Right hindlimb (tissue), 1 donor: ENCODE measurements around the gene ZFX.
"Not testable (repeated sequence)": the region's sequence is repeated elsewhere in the genome, so short reads cannot be mapped to it uniquely, and the experiment has no call there.

Source experiments
- DNase-seq: peaks from one replicate; pipeline ENCODE4 v3.0.0-alpha.2; 2018

ZFX gene

DNA sequence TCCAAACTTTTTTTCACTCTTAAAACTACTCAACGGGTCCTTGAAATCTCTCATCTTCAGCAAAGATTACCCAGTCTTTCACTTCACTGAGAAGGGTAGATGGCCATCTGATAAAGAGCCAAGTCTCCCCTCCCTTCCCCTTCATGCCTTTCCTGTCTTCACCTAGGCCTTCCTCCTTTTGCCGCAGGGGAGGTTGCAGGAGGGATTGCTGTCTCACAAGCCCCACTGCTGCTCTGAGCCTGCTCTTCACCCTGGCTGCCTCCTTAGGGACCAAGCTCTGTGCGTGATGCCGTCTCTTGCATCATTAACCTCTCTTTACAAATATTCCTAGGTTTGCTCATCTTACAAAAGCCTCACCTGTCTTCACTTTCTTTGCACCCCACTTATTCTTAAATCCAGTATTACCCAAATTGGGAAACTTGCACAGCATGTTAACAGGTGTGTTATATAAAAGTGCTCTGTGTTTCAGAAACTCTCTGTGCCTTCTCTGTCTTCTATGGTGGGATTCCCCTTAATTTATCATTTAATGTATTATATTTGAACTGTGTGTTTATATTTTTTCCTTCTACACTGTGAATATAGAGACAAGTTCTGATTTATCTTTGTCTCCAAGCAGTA is 3.8 kb downstream of the ZFX start:
- no peak for DNase-seq

DNA sequence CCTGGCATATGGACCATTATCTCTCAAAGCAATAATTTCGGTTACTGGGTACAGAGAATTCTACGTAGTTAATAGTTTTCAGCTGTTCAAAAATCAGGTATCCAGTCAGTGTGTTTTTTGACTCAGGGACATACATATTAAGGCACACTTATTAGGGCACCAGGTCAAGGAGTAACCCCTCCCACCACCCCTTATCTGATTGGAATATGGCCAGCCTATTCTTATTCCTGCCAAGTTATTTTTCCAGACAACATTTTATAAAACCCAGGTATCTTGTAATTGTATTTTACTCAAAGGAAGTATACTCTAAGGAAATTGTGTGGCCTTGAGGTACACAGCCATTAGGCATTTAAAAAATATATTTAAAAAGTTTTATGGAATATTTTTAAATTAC is 4.3 kb downstream of the ZFX start:
- DNase-seq = no peak

DNA sequence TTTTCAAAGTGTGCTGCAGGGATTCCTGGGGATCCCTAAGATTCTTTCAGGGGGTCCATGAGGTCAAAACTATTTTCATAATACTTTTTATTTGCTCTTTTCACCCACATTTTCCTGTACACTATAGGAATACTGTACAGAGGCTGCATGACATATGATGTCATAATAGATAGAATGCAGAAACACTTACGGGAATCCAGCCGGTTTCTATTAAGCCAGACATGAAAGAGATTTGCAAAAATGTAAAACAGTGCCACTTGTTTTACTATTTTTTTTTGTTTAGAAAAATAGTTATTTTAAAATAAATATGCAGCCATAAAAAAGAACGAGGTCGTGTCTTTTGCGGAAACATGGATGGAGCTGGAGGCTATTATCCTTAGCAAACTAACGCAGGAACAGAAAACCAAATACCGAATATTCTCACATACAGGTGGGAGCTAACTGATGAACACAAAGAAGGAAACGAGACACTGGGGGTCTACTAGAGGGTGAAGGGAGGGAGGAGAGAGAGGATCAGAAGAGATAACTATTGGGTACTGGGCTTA is 5.0 kb downstream of the ZFX start:
- no peak for DNase-seq

DNA sequence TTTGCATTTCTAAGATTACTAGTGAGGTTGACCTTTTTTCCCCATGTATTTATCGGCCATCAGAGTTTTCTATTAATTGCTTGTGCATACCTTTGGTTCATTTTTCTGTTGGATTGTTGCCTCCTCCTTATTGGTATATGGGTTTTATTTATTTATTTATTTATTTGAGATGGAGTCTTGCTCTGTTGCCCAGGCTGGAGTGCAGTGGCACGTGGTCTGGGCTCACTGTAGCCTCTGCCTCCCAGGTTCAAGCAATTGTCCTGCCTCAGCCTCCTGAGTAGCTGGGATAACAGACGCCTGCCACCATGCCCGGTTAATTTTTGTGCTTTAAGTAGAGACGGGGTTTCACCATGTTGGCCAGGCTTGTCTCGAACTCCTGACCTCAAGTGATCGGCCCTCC is 6.2 kb downstream of the ZFX start:
- not testable (repeated sequence) for DNase-seq

DNA sequence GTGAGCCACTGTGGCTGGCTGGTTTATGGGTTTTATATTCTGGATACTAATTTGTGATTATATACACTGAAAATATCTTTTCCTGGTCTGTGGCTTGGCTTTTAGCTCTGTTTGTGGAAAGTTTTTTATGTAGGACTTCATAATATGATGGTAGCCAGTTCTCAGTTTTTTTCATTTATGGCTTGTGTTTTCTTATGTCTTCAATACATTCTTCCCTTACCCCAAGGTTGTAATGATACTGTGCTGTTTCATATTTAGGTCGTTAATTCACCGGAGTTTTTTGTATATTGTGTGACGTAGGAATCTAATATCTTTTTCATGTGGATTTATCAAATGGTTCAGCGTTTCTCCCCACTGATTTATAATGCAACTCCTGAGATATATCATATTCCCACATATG is 6.6 kb downstream of the ZFX start:
- DNase-seq = no peak

DNA sequence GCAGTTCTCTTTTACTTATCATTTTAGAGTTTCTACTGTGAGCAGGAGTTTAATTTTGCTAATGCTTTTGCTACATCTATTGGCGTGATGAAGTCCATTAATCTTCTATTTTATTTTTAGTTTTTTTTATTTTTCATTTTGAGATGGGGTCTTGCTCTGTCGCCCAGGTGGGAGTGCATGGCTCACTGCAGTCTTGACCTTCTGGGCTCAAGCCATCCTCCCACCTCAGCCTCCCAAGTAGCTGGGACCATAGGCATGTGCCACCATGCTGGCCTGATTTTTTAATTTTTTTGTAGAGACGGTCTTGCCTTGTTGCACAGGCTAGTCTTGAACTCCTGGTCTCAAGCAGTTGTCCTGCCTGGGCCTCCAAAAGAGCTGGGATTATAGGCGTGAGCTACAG is 9.4 kb downstream of the ZFX start:
- no peak for DNase-seq

DNA sequence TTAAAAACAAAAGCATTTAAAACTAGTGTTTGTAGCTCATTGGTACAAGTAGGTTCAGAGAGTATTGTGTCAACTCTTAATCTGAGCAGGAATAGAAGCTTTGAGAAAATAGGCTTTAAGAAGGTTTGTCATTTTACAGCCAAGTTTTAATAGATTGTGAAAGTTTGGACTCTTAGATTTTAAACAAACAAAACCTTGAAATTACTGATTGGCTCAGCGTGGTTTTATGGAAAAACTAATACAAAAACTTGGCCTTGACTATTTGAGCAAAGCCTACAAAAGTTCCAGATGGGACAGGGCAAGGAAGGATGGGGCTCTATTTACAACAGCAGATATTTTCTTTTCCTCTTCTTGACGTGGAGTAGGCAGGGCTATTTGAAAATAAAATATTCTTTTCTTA is 16.5 kb downstream of the ZFX start:
- DNase-seq = no peak

DNA sequence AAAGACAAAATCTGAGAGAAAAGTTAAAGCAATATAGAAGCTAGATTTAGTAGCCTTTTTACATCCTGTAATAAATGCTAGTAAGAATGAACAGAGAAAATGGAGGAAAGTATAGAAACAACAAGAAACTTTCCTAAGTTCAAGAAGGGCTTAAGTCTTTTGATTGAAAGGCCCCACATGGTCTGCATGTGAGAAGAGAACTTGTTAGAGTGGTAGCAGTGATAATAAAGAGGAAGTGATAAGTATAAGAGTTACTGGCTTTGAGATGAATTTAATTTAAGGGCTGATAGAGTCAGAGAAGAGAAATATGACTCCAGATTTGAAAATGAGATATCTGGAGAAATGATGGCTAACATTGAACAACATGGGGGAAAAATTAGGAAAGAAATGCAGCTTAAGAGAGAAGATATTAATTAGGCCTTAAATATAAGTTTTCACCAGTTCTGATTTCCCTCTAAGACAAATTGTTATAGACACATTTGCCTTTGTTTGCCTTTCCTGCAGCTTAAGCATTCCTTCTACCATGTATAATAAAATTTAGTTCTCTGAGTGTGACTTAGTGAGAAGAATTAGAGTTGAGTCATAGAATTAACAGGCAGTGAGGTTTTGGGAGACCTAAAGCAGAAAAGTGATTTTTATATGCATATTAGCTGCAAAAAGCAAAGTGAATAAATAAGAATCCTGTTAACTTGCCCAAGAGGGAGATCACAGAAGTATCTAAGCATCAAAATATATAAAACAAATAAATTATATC is 18.4 kb downstream of the ZFX start:
- no peak for DNase-seq

DNA sequence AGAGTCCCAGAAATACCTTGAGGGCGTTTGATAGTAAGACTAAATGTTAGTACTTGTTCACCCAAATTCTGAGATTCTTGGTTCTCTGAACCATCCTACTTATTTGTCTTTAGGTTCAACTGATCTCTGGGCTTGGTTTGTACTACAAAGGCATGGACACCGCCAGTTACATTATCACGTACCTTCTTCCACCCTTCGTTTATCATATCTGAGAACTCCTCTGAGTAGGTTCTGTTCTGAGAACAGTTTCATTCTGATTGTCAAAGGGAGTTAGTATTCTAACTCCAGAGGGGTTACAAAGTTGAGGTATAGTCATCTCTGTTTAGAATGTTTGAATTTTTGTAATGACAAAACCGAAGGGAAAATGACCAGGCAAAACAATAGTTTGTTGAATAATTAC is 19.3 kb downstream of the ZFX start:
- no peak for DNase-seq

DNA sequence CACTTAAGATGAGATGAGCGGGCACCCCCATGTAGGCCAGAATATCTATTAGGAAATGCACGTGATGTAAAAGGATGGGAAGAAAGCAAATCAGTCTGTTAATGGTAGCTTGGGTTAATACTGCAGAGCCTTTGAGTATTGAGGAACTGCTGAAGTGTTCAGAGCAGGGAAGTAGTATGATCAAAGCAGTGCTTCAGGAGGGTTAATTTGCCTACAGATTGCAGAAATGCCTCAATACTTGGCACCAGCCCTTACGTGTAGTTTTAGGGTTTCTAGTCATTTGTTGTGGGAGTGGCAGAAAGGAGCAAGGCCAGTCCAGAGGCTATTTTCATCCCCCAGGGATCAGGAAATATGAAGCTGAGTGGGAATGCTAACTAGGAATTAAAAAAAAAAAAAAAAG is 19.7 kb downstream of the ZFX start:
- no peak for DNase-seq

DNA sequence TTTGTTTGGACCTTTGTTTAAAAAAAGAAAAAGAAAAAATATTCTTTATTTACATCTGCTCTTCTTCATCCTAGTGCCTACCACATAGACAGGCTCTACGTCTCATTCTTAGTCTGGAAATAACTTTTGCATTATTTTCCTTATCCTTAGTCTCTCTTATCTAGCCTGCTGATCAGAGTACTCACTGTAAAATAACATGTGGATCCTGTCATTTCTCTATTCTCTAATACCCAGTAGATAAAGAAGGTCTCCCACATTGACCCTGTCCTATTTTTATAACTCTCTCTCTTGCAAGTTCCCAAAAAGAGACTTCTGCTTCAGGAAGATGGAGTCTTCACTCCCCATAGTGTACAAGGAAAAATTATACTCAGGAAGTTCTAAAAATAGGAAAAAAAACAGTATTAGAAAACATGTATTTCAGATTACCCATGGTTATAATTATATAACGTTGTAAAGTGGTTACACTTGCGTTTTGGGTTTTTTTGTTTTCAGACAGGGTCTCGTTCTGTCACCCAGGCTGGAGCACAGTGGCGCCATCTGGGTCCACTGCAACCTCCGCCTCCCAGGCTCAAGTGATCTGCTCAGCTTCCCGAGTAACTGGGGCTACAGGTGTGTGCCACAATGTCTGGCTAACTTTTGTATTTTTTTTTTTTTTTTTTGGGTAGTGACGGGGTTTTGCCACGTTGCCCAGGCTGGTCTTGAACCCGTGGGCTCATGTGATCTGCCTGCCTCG is 23.8 kb downstream of the ZFX start:
- no peak for DNase-seq

DNA sequence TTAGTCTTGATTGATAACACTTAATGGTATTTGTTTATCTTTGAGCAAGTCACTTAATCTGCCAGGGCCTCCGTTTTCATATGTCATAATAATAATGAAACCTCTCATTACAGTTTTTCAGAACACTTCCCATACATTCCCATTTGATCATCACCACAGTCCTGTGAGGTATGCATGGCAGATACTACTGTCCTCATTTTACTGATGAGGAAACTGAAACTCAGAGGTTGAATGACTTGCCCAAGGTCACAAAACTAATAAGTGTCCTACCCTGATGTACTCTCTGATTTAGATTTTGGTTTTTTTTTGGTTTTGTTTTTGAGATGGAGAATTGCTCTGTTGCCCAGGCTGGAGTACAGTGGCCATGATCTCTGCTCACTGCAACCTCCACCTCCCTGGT is 25.7 kb downstream of the ZFX start:
- no peak for DNase-seq

DNA sequence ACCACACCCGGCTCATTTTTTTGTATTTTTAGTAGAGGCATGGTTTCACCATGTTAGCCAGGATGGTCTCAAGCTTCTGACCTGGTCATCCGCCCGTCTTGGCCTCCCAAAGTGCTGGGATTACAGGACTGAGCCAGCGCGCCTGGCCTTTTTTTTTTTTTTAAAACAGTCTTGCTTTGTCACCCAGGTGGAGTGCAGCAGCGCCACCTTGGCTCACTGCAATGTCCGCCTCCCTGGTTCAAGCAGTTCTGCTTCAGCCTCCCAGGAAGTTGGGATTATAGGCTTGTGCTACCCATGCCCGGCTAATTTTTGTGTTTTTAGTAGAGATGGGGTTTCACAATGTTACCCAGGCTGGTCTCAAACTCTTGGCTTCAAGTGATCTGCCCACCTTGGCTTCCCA is 28.9 kb downstream of the ZFX start:
- DNase-seq = no peak

DNA sequence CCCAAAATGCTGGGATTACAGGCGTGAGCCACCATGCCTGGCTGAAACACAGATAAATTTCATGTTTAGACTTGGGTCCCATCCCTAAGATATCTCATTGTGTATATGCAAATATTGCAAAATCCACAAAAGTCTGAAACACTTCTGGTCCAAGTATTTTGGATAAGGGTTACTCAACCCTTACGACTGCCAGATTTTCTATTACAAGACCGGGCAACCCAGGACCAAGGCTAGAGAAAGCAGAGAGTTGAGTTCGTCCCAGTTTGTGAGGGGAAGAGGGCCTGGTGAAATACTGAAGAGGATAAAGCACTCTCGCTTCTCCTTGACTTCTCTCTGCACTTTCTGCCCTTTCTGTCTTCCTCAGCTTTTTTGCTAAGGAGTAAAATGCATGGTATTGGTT is 34.5 kb downstream of the ZFX start:
- DNase-seq = no peak

DNA sequence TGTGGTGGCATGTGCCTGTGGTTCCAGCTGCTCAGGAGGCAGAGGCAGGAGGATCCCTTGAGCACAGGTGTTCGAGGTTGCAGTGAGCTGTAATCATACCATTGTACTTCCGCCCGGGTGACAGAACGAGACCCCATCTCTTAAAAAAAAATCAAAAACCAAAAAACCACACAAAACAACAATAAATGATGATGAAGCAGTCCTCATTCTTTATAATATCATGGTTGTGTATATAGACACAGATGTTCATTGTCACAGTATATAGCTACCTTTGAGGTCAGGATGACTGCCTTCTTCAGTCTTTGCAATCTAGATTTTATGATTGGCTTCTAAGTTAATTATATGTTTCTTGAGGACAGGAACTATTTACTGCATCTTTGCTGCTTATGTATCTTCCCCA is 37.0 kb downstream of the ZFX start:
- no peak for DNase-seq

DNA sequence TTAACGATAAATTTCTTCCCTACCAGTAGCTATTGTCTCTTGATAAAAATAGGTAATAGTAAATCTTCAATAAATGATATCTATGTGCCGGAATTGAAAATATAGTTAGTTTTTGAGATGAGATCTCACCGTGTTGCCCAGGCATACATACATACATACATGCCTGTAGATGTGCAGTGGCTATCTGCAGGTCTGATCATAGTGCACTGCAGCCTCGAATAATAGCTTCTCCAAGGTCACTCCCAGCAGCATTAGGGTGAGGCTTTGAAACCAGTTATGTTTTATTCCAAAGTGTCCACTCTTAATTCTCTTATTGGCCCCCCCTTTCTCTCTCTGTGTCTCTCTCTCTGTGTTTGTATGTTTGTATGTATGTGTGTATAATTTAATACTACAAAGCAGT is 37.5 kb downstream of the ZFX start:
- DNase-seq = no peak

DNA sequence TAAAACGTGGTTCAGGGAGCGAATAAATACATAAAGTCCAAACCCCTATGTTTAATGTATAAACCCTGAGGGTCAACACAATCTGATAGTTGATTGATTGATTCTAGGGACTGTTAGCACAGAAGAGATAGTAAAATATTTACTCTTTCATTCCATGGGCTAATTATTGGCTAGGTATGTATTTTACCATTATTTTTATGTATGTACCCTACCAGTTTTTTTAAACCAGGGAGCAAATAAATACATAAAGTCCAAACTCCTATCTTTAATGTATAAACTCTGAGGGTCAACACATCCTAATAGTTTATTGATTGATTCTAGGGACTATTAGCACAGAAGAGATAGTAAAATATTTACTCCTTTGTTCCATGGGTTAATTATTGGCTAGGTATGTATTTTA is 40.0 kb downstream of the ZFX start:
- no peak for DNase-seq

DNA sequence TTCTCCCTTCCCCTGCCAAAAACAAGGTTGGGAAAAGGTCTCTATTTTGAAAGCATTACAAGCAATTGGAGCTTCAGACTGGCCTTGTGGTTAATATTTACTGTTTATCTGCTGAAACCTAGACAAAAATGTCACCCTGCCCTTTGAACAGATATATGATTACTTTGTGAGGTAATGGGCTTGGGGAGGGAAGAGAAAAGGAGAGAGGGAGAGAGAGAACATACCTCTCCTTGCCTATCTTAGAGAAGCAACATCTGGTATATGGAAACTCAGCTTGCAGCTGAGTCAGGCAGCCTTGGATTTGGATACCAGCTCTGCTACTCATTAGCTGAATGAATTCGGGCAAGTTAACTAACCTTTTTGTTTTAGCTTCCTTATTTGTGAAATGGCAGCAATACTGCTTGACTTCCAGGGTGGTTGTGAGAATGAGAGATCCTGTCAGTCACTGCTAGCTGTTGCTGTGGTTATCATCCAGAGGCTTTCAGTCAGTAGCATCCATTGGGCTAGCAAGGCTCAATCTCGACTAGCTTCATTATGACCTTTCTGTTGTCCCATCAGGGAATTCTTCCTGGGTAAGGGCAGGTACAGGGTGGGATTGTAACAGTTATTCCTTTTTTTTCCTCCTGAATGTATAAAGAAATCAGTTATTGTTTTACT is 41.1 kb downstream of the ZFX start:
- DNase-seq = no peak

DNA sequence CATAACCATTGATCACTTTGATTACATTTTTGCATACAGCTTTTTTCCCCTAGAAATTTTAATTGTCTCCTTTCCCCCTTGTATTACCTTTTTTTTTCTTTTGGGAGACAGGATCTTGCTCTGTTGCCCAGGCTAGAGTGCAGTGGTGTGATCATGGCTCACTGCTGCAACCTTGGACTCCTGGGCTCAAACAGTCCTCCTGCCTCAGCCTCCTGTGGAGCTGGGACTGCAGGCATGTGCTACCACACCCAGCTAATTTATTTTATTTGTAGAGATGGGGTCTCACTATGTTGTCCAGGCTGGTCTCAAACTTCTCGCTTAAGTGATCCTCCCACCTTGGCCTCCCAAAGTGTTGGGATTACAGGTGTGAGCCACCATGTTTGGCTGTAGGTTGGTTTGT is 47.0 kb downstream of the ZFX start:
- DNase-seq = no peak

DNA sequence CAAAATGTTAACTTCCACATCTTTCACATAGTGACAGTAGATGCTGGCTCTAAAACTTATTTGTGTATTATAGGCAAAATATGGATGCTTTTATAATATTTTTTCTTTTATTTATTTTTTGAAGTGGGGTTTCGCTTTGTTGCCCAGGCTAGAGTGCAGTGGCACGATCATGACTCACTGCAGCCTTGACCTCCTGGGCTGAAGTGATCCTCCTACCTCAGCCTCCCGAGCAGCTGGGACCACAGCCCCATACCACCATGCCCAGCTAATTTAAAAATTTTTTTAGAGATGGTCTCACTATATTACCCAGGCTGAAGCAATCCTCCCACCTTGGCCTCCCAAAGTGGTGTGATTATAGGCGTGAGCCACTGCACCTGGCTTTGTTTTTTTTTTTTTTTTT is 48.6 kb downstream of the ZFX start:
- DNase-seq = no peak

DNA sequence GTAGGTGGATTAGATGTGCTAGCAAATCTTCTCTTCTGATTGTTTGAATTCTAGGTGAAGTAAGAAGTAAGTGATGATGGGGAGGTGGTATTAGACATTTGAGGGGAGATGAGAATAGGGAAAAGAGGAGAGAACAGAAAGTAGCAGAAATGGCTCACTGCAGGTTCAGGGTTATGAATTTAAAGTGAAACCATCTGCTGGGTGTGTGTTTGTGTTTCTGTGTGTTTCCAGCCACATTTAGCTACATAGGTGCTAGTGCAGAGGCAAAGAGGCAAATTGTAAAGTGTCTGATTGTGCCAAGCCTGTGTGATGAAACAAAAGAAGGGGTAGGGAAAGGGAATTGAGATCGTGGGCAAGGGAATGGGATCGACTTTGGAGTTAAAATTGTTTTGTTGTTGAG is 50.6 kb downstream of the ZFX start:
- DNase-seq = no peak

DNA sequence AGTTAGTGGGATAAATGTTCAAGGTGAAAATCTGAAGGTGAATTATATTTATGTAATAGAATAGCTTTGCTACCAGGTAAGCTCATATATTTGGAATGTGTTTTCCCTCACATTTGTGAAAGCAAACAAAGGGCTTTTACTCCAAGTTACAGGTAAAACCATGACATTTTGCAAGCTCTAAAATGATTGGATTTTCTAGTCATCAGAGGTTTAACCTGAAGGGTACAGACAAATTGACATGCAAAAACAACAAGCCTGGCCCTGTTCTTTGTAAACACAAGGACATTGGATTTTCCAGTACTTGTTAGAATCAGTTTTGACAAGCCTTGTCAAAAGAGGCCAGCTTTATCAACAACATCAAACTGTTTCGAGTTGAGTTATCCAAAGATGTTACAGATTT is 51.7 kb downstream of the ZFX start:
- DNase-seq = no peak

DNA sequence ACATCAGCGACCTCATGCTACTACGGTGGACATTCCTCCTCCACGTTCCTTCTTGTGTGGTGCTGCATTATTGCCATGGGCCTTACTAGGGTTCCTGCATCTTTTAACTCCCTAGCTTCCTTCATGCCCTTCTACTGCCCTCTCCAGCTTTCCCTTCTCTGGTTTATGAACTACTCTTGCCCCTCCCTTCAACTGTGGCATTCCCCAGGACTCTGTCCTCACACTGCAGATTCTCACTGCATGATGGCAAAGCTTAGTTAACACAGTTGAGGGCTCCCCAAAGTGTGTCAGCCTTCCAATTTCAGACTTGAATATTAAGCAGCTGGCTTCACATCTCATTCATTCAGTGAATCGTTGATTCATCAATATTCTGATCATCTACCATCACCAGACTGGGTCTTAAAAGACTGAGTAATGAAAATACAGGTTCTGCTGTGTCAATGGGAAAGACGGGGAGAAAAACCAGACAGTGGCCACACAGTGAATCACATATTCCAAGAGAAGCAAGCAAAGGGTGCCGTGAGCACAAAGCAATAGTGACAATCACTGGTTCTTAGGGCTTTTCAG is 53.0 kb downstream of the ZFX start:
- no peak for DNase-seq
